ENCODE data around the gene PLEKHM2. TPM values are rescaled to one million over a fixed set of nuclear protein-coding genes. Genes with fewer than 3 reads are reported as not detected.

The PLEKHM2 gene
- total RNA-seq, 5 donors from 2014 or later (not counting 1 experiment from before 2014, with no cell fraction given): 52.5 to 65.2 (median 59.6) TPM

GRCh38 chr1:15669864-15670263 is 14.3 kb upstream of the PLEKHM2 start:
- H3K27me3 ChIP-seq (replicated peaks in 1 of 2; ENCODE audit: control insufficient read depth in 2 of 2, extremely low read depth in 1 of 2, insufficient read depth in 2 of 2, low read length in 1 of 2): no peaks in the 10 kb centered on the region
- no peaks in the 10 kb centered on the region for H3K9me3 Mint-ChIP-seq
- H3K27ac Mint-ChIP-seq: no peak overlapping the region
- no peaks in the 10 kb centered on the region for H3K27me3 Mint-ChIP-seq
- CTCF ChIA-PET: interaction anchor here in 1 of 2 donors (0.5 kb wide), 1 partner anchor 693 kb away, joined by 4 read pairs; no protein-coding TSS in a partner anchor
- H3K9me3 ChIP-seq: no peaks in the 10 kb centered on the region
- peaks cover 3% of the 10 kb centered on the region for H3K36me3 Mint-ChIP-seq
- WGBS (ENCODE audit: insufficient coverage): 100% methylated on average over 3 of the region's 4 CpGs
- peaks cover 0 to 5% (median 0%) of the 10 kb centered on the region in 3 donors for H3K4me1 Mint-ChIP-seq
- no peak overlapping the region for H3K4me3 Mint-ChIP-seq
- no peaks in the 10 kb centered on the region for H3K36me3 ChIP-seq (ENCODE audit: control insufficient read depth in 2 of 2, extremely low read depth in 1 of 2, insufficient read depth in 1 of 2, low read length in 1 of 2)
- DNase-seq (no peak), ATAC-seq (replicated peaks in 1 of 4) (no peak)
- POLR2A ChIA-PET: no interaction called here
- no peak overlapping the region for H3K4me3 ChIP-seq (ENCODE audit: control insufficient read depth in 1 of 2, extremely low read depth in 1 of 2, low read length in 1 of 2)
- H3K4me1 ChIP-seq (ENCODE audit: control insufficient read depth in 1 of 2, extremely low read depth in 1 of 2, insufficient read depth in 2 of 2, low read length in 2 of 2): no peaks in the 10 kb centered on the region
- H3K27ac ChIP-seq (ENCODE audit: low read length): no peak overlapping the region

GRCh38 chr1:15671430-15671829 is 12.7 kb upstream of the PLEKHM2 start:
- Mint-ChIP-seq H3K4me3 (no peak overlapping the region), H3K9me3 (no peaks in the 10 kb centered on the region), H3K27me3 (no peaks in the 10 kb centered on the region), H3K4me1 (peaks cover 0 to 5% (median 0%) of the 10 kb centered on the region in 3 donors), H3K27ac (no peak overlapping the region), H3K36me3 (peaks cover 3% of the 10 kb centered on the region)
- ChIA-PET CTCF (no interaction called here), POLR2A (interaction anchor here (0.6 kb wide), 2 partner anchors 19 to 84 kb away, joined by 4 to 9 read pairs; no protein-coding TSS in a partner anchor)
- Histone ChIP-seq H3K27me3 (replicated peaks in 1 of 2; ENCODE audit: control insufficient read depth in 2 of 2, extremely low read depth in 1 of 2, insufficient read depth in 2 of 2, low read length in 1 of 2) (no peaks in the 10 kb centered on the region), H3K9me3 (no peaks in the 10 kb centered on the region), H3K4me1 (ENCODE audit: control insufficient read depth in 1 of 2, extremely low read depth in 1 of 2, insufficient read depth in 2 of 2, low read length in 2 of 2) (no peaks in the 10 kb centered on the region), H3K36me3 (ENCODE audit: control insufficient read depth in 2 of 2, extremely low read depth in 1 of 2, insufficient read depth in 1 of 2, low read length in 1 of 2) (no peaks in the 10 kb centered on the region), H3K27ac (ENCODE audit: low read length) (no peak overlapping the region), H3K4me3 (ENCODE audit: control insufficient read depth in 1 of 2, extremely low read depth in 1 of 2, low read length in 1 of 2) (no peak overlapping the region)
- WGBS (ENCODE audit: insufficient coverage): no CpG with 5 or more reads among the region's 2 CpGs
- ATAC-seq (replicated peaks in 1 of 4): no peak
- DNase-seq: no peak

GRCh38 chr1:15674386-15675159 is 9.5 kb upstream of the PLEKHM2 start:
- Mint-ChIP-seq H3K27ac (no peak overlapping the region), H3K4me3 (no peak overlapping the region), H3K36me3 (no peaks in the 10 kb centered on the region), H3K4me1 (peaks cover 0 to 3% (median 0%) of the 10 kb centered on the region in 3 donors), H3K27me3 (no peaks in the 10 kb centered on the region), H3K9me3 (no peaks in the 10 kb centered on the region)
- no peak overlapping the region for H3K4me3 ChIP-seq (ENCODE audit: control insufficient read depth in 1 of 2, extremely low read depth in 1 of 2, low read length in 1 of 2)
- H3K9me3 ChIP-seq: no peaks in the 10 kb centered on the region
- DNase-seq: no peak
- no peaks in the 10 kb centered on the region for H3K27me3 ChIP-seq (replicated peaks in 1 of 2; ENCODE audit: control insufficient read depth in 2 of 2, extremely low read depth in 1 of 2, insufficient read depth in 2 of 2, low read length in 1 of 2)
- no peak for ATAC-seq (replicated peaks in 1 of 4)
- CTCF ChIA-PET: no interaction called here
- no peak overlapping the region for H3K27ac ChIP-seq (ENCODE audit: low read length)
- POLR2A ChIA-PET: no interaction called here
- WGBS (ENCODE audit: insufficient coverage): 92% methylated on average over 6 of the region's 12 CpGs
- H3K4me1 ChIP-seq (ENCODE audit: control insufficient read depth in 1 of 2, extremely low read depth in 1 of 2, insufficient read depth in 2 of 2, low read length in 2 of 2): no peaks in the 10 kb centered on the region
- H3K36me3 ChIP-seq (ENCODE audit: control insufficient read depth in 2 of 2, extremely low read depth in 1 of 2, insufficient read depth in 1 of 2, low read length in 1 of 2): no peaks in the 10 kb centered on the region

- H3K36me3 Mint-ChIP-seq: no peaks in the 10 kb centered on the region
- no peak for ATAC-seq (replicated peaks in 1 of 4)
- H3K9me3 ChIP-seq: no peaks in the 10 kb centered on the region
- no peak overlapping the region for H3K27ac ChIP-seq (ENCODE audit: low read length)
- no peaks in the 10 kb centered on the region for H3K36me3 ChIP-seq (ENCODE audit: control insufficient read depth in 2 of 2, extremely low read depth in 1 of 2, insufficient read depth in 1 of 2, low read length in 1 of 2)
- ChIA-PET CTCF (no interaction called here), POLR2A (no interaction called here)
- H3K4me3 Mint-ChIP-seq: no peak overlapping the region
- WGBS (ENCODE audit: insufficient coverage): 100% methylated on average over 1 of the region's 2 CpGs
- DNase-seq: no peak
- H3K4me1 Mint-ChIP-seq: peaks cover 0 to 3% (median 0%) of the 10 kb centered on the region in 3 donors
- H3K4me1 ChIP-seq (ENCODE audit: control insufficient read depth in 1 of 2, extremely low read depth in 1 of 2, insufficient read depth in 2 of 2, low read length in 2 of 2): no peaks in the 10 kb centered on the region
- H3K4me3 ChIP-seq (ENCODE audit: control insufficient read depth in 1 of 2, extremely low read depth in 1 of 2, low read length in 1 of 2): no peak overlapping the region
- H3K27me3 ChIP-seq (replicated peaks in 1 of 2; ENCODE audit: control insufficient read depth in 2 of 2, extremely low read depth in 1 of 2, insufficient read depth in 2 of 2, low read length in 1 of 2): no peaks in the 10 kb centered on the region
- no peaks in the 10 kb centered on the region for H3K9me3 Mint-ChIP-seq
- H3K27me3 Mint-ChIP-seq: no peaks in the 10 kb centered on the region
- H3K27ac Mint-ChIP-seq: no peak overlapping the region
These were observed 8.1 kb upstream of the PLEKHM2 start for GRCh38 chr1:15676010-15676409.

GRCh38 chr1:15676688-15677661 is 7.1 kb upstream of the PLEKHM2 start:
- Mint-ChIP-seq H3K36me3 (no peaks in the 10 kb centered on the region), H3K9me3 (no peaks in the 10 kb centered on the region), H3K4me1 (peaks cover 0 to 3% (median 0%) of the 10 kb centered on the region in 3 donors), H3K4me3 (no peak overlapping the region), H3K27ac (no peak overlapping the region), H3K27me3 (no peaks in the 10 kb centered on the region)
- 86% methylated on average over 3 of the region's 6 CpGs for WGBS (ENCODE audit: insufficient coverage)
- no peak overlapping the region for H3K27ac ChIP-seq (ENCODE audit: low read length)
- H3K4me3 ChIP-seq (ENCODE audit: control insufficient read depth in 1 of 2, extremely low read depth in 1 of 2, low read length in 1 of 2): no peak overlapping the region
- H3K27me3 ChIP-seq (replicated peaks in 1 of 2; ENCODE audit: control insufficient read depth in 2 of 2, extremely low read depth in 1 of 2, insufficient read depth in 2 of 2, low read length in 1 of 2): no peaks in the 10 kb centered on the region
- H3K4me1 ChIP-seq (ENCODE audit: control insufficient read depth in 1 of 2, extremely low read depth in 1 of 2, insufficient read depth in 2 of 2, low read length in 2 of 2): no peaks in the 10 kb centered on the region
- ATAC-seq (replicated peaks in 1 of 4) (no peak), DNase-seq (no peak)
- H3K9me3 ChIP-seq: no peaks in the 10 kb centered on the region
- no peaks in the 10 kb centered on the region for H3K36me3 ChIP-seq (ENCODE audit: control insufficient read depth in 2 of 2, extremely low read depth in 1 of 2, insufficient read depth in 1 of 2, low read length in 1 of 2)
- CTCF ChIA-PET: interaction anchor here in 1 of 2 donors (0.6 kb wide), 1 partner anchor 48 kb away, joined by 4 read pairs; no protein-coding TSS in a partner anchor
- POLR2A ChIA-PET: interaction anchor here in 1 of 2 donors (0.6 kb wide), 1 partner anchor 21 kb away, joined by 6 read pairs; no protein-coding TSS in a partner anchor

- H3K36me3 Mint-ChIP-seq: no peaks in the 10 kb centered on the region
- CTCF ChIA-PET: interaction anchor here in 1 of 2 donors (0.6 kb wide), 2 partner anchors 15 to 34 kb away, joined by 4 to 7 read pairs; no protein-coding TSS in a partner anchor
- H3K27ac Mint-ChIP-seq: no peak overlapping the region
- Histone ChIP-seq H3K9me3 (no peaks in the 10 kb centered on the region), H3K27ac (ENCODE audit: low read length) (no peak overlapping the region), H3K4me1 (ENCODE audit: control insufficient read depth in 1 of 2, extremely low read depth in 1 of 2, insufficient read depth in 2 of 2, low read length in 2 of 2) (peaks cover 0 to 7% of the 10 kb centered on the region in 2 experiments), H3K4me3 (ENCODE audit: control insufficient read depth in 1 of 2, extremely low read depth in 1 of 2, low read length in 1 of 2) (no peak overlapping the region), H3K27me3 (replicated peaks in 1 of 2; ENCODE audit: control insufficient read depth in 2 of 2, extremely low read depth in 1 of 2, insufficient read depth in 2 of 2, low read length in 1 of 2) (no peaks in the 10 kb centered on the region), H3K36me3 (ENCODE audit: control insufficient read depth in 2 of 2, extremely low read depth in 1 of 2, insufficient read depth in 1 of 2, low read length in 1 of 2) (no peaks in the 10 kb centered on the region)
- ATAC-seq (replicated peaks in 1 of 4) (no peak), DNase-seq (no peak)
- WGBS (ENCODE audit: insufficient coverage): 100% methylated on average over 1 of the region's 1 CpG
- POLR2A ChIA-PET: no interaction called here
- H3K4me1 Mint-ChIP-seq: peaks cover 3 to 8% (median 5%) of the 10 kb centered on the region in 3 donors
- no peaks in the 10 kb centered on the region for H3K27me3 Mint-ChIP-seq
- no peak overlapping the region for H3K4me3 Mint-ChIP-seq
- H3K9me3 Mint-ChIP-seq: no peaks in the 10 kb centered on the region
These were observed 5.5 kb upstream of the PLEKHM2 start for GRCh38 chr1:15678578-15678977.

All from T-cell (primary cell).